Loucy (cell line): ENCODE results near the gene RPE65.
"Not testable (repeated sequence)": the region's sequence is repeated elsewhere in the genome, so short reads cannot be mapped to it uniquely, and the experiment has no call there.

ENCODE experiments used
- H2AFZ ChIP-seq: fragments of 200-600 bp; sonication (generic); 2 replicates; pipeline ENCODE4 v1.6.0; 2016; ENCODE audit warnings: antibody characterized with exemption, mild to moderate bottlenecking, low read length, moderate library complexity
- H3F3A ChIP-seq: fragments of 200-600 bp; 2 replicates; pipeline ENCODE4 v1.6.0; 2016; ENCODE audit warnings: antibody characterized with exemption, low read depth, mild to moderate bottlenecking
- H3K27me3 ChIP-seq: fragments of 200-600 bp; sonication (generic); 2 replicates; pipeline ENCODE4 v1.6.1; 2014; ENCODE audit warnings: low read length, mild to moderate bottlenecking; ENCODE audit not compliant: insufficient read depth, poor library complexity, severe bottlenecking
- H3K36me3 ChIP-seq: fragments of 200-600 bp; sonication (generic); 2 replicates; pipeline ENCODE4 v1.6.1; 2016; ENCODE audit warnings: low read length; ENCODE audit not compliant: insufficient read depth
- H3K4me1 ChIP-seq: fragments of 200-600 bp; sonication (generic); 2 replicates; pipeline ENCODE4 v1.5.1; 2014; ENCODE audit warnings: low read length, mild to moderate bottlenecking; ENCODE audit not compliant: insufficient read depth, poor library complexity, severe bottlenecking
- H3K4me2 ChIP-seq: fragments of 200-600 bp; sonication (generic); 2 replicates; pipeline ENCODE4 v1.6.0; 2014; ENCODE audit warnings: antibody characterized with exemption, low read length, low read depth, mild to moderate bottlenecking; ENCODE audit not compliant: poor library complexity, severe bottlenecking
- H3K4me3 ChIP-seq: fragments of 200-600 bp; sonication (generic); 2 replicates; pipeline ENCODE4 v1.5.1; 2014; ENCODE audit warnings: low read length, mild to moderate bottlenecking, mixed read lengths; ENCODE audit not compliant: poor library complexity, severe bottlenecking
- H3K79me2 ChIP-seq: fragments of 200-600 bp; sonication (generic); 2 replicates; pipeline ENCODE4 v1.6.1; 2014; ENCODE audit warnings: low read length; ENCODE audit not compliant: insufficient read depth
- H3K9ac ChIP-seq: fragments of 200-600 bp; sonication (generic); 2 replicates; pipeline ENCODE4 v1.6.0; 2014; ENCODE audit warnings: mild to moderate bottlenecking, low read depth, low read length, moderate library complexity; ENCODE audit not compliant: poor library complexity, severe bottlenecking
- H3K9me2 ChIP-seq: fragments of 200-600 bp; sonication (generic); replicated peaks from 2 replicates; pipeline ENCODE4 v1.6.1; 2016; ENCODE audit warnings: low read depth, low read length, mixed read lengths
- H3K9me3 ChIP-seq: fragments of 200-600 bp; sonication (generic); 2 replicates; pipeline ENCODE4 v1.6.1; 2014; ENCODE audit warnings: mild to moderate bottlenecking, antibody characterized with exemption, low read length, low read depth; ENCODE audit not compliant: insufficient read depth
- H4K20me1 ChIP-seq: fragments of 200-600 bp; sonication (generic); 2 replicates; pipeline ENCODE4 v1.6.0; 2014; ENCODE audit warnings: antibody characterized with exemption, low read length, mild to moderate bottlenecking; ENCODE audit not compliant: insufficient read depth, poor library complexity, severe bottlenecking
- EZH2phosphoT487 ChIP-seq: fragments of 200-600 bp; IDR thresholded peaks from 2 replicates; pipeline ENCODE4 v1.6.1; 2018; ENCODE audit warnings: antibody characterized with exemption, mild to moderate bottlenecking, moderate library complexity, borderline replicate concordance
- TF ChIP-seq, protein P1 (sequence below): fragments of 200-600 bp; sonication (generic); conservative IDR thresholded peaks from 2 replicates; pipeline ENCODE4 v1.5.1; 2014; ENCODE audit warnings: mild to moderate bottlenecking, antibody characterized with exemption, low read length

RPE65 gene

DNA sequence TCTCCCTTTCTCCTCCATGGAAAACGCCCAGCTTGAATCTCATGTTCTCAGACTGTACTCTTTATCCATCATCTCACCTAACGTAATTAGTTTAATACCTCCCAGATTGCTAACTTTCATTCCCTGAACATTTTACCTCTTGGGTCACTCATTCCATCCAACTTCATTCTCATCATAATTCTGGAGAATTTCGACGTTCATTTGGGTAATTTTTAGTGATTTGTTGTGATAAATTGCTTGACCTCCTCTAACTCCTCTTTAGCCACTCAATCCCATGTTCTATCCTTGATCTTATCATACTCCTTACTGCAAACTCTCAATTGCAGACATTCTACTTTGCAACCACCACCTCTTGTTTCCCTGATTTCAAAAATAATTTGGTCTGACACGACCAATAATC, 28.4 kb downstream of the RPE65 start:
- TF ChIP-seq, protein P1, sequence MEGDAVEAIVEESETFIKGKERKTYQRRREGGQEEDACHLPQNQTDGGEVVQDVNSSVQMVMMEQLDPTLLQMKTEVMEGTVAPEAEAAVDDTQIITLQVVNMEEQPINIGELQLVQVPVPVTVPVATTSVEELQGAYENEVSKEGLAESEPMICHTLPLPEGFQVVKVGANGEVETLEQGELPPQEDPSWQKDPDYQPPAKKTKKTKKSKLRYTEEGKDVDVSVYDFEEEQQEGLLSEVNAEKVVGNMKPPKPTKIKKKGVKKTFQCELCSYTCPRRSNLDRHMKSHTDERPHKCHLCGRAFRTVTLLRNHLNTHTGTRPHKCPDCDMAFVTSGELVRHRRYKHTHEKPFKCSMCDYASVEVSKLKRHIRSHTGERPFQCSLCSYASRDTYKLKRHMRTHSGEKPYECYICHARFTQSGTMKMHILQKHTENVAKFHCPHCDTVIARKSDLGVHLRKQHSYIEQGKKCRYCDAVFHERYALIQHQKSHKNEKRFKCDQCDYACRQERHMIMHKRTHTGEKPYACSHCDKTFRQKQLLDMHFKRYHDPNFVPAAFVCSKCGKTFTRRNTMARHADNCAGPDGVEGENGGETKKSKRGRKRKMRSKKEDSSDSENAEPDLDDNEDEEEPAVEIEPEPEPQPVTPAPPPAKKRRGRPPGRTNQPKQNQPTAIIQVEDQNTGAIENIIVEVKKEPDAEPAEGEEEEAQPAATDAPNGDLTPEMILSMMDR: no peak
- TF ChIP-seq EZH2phosphoT487: no peak
- no peaks in the 10 kb centered on the region for H3K79me2 ChIP-seq
- H3K9me2 ChIP-seq: no peaks in the 10 kb centered on the region
- H3K4me3 ChIP-seq: no peak overlapping the region
- H4K20me1 ChIP-seq: no peaks in the 10 kb centered on the region
- no peaks in the 10 kb centered on the region for H3F3A ChIP-seq
- no peaks in the 10 kb centered on the region for H3K36me3 ChIP-seq
- no peak overlapping the region for H3K9ac ChIP-seq
- no peaks in the 10 kb centered on the region for H3K4me1 ChIP-seq
- no peak overlapping the region for H2AFZ ChIP-seq
- no peaks in the 10 kb centered on the region for H3K27me3 ChIP-seq
- H3K4me2 ChIP-seq: no peak overlapping the region
- no peaks in the 10 kb centered on the region for H3K9me3 ChIP-seq

DNA sequence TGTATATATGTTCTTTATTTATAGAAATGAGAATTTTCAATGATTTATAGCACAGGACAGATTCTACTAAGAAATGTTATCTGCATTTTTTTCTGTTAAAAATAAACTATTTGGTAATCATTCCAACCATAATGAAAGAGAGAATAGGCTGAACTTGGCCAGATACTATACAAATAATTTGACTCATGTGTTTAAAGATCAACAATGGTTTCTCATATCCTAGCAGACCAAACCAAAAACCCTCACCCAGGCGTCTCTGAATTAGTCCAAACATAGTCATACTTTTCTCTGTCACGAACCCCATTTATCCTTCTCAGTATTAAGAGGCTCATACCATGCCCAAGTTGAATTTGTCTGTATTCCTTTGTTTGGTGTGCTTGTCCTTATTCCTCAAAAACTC, 40.3 kb downstream of the RPE65 start:
- Histone ChIP-seq H3K9ac (no peak overlapping the region), H3K79me2 (no peaks in the 10 kb centered on the region), H3K4me1 (no peaks in the 10 kb centered on the region), H2AFZ (no peak overlapping the region), H3K27me3 (no peaks in the 10 kb centered on the region), H3F3A (no peaks in the 10 kb centered on the region), H3K9me2 (no peaks in the 10 kb centered on the region), H3K4me3 (no peak overlapping the region), H3K4me2 (no peak overlapping the region), H3K9me3 (no peaks in the 10 kb centered on the region), H3K36me3 (no peaks in the 10 kb centered on the region), H4K20me1 (no peaks in the 10 kb centered on the region)
- TF ChIP-seq, protein P1: no peak
- no peak for TF ChIP-seq EZH2phosphoT487

DNA sequence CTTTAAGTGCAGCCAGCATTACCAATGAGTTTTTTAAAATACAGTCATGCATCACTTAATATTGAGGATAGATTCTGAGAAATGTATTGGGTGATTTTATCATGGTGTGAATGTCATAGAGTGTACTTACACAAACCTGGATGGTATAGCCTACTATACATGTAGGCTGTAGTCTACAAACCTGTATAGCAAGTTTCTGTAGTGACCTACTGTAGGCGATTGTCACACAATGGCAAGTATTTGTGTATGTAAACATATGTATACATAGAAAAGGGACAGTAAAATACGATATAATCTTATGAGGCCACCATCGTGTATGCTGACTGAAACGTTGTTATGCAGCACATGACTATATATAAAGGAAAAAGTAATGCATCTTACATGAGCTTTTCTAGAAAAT, 48.2 kb downstream of the RPE65 start:
- H3K4me3 ChIP-seq: no peak overlapping the region
- no peaks in the 10 kb centered on the region for H4K20me1 ChIP-seq
- H3F3A ChIP-seq: no peaks in the 10 kb centered on the region
- H3K79me2 ChIP-seq: no peaks in the 10 kb centered on the region
- no peak overlapping the region for H3K9ac ChIP-seq
- no peak overlapping the region for H3K4me2 ChIP-seq
- no peaks in the 10 kb centered on the region for H3K9me2 ChIP-seq
- no peaks in the 10 kb centered on the region for H3K27me3 ChIP-seq
- TF ChIP-seq, protein P1: no peak
- no peak for TF ChIP-seq EZH2phosphoT487
- H2AFZ ChIP-seq: no peak overlapping the region
- H3K36me3 ChIP-seq: no peaks in the 10 kb centered on the region
- H3K4me1 ChIP-seq: no peaks in the 10 kb centered on the region
- no peaks in the 10 kb centered on the region for H3K9me3 ChIP-seq

DNA sequence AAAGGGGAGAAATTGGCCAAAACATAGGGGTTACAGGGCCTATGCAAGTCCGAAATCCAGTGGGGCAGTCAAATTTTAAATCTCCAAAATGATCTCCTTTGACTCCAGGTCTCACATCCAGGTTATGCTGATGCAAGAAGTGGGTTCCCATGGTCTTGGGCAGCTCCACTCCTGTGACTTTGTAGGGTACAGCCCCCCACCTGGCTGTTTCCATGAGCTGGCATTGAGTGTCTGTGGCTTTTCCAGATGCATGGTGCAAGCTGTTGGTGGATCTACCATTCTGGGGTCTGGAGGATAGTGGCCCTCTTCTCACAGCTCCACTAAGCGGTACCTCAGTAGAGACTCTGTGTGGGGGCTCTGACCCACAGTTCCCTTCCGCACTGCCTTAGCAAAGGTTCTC, 54.2 kb downstream of the RPE65 start:
- H2AFZ ChIP-seq, H3K9me2 ChIP-seq, H3K4me2 ChIP-seq, H3K9ac ChIP-seq, H3K79me2 ChIP-seq, H3K4me3 ChIP-seq, H3K4me1 ChIP-seq, H3K36me3 ChIP-seq, H4K20me1 ChIP-seq, H3K27me3 ChIP-seq, H3F3A ChIP-seq, H3K9me3 ChIP-seq: not testable (repeated sequence)

DNA sequence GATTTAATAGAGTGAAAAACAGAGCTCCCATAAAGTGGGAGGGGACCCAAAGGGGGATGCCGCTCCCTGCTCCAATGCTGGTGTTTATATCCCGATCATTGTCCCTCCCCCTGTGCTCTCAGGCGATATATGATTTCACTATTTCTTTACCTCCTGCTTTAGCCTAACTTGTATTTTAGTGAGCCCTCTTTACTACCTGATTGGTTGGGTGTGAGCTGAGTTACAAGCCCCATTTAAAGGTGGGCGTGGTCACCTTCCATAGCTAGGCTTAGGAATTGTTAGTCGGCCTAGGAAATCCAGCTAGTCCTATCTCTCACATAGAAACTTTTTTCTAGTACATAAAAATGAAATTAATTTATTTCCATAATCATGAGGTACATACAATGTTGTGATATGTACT, 57.3 kb downstream of the RPE65 start:
- H3K4me3 ChIP-seq, H3K27me3 ChIP-seq, H3K79me2 ChIP-seq, H2AFZ ChIP-seq, H3K9ac ChIP-seq, H3K36me3 ChIP-seq, H3K9me3 ChIP-seq, H3F3A ChIP-seq, H4K20me1 ChIP-seq, H3K4me2 ChIP-seq, H3K9me2 ChIP-seq, H3K4me1 ChIP-seq: not testable (repeated sequence)
